Breast epithelium (tissue), 3 donors: ENCODE results near the gene GCFC2.

Experiments used
- CTCF ChIP-seq, 3 donors: fragments of 450-650 bp; IDR thresholded peaks; one replicate each; pipeline ENCODE4 v1.5.1; 2016 to 2017; ENCODE audit warnings: antibody characterized with exemption in 3 of 3, mild to moderate bottlenecking in 3 of 3, moderate library complexity in 3 of 3
- POLR2A ChIP-seq: fragments of 450-650 bp; IDR thresholded peaks from one replicate; pipeline ENCODE4 v1.6.1; 2016; ENCODE audit warnings: antibody characterized with exemption, mild to moderate bottlenecking, moderate library complexity

- TF ChIP-seq CTCF (IDR thresholded peaks at IDR 0.05) (no peak), POLR2A (no peak)
Observed at GRCh38 chr2:75698918-75699317, 11.8 kb downstream of the GCFC2 start.
